HG03460 (cell line): ENCODE data around the gene DPAGT1.
"Not testable (repeated sequence)": the region's sequence is repeated elsewhere in the genome, so short reads cannot be mapped to it uniquely, and the experiment has no call there.

Experiments used
- ATAC-seq: cut with Tn5 transposase; IDR thresholded peaks from one replicate; pipeline ENCODE4 v1.9.1; 2021; ENCODE audit not compliant: unreplicated experiment

The DPAGT1 gene

GRCh38 chr11:119101759-119102423 is at the start of gene DPAGT1:
DPAGT1 (minus strand) TSS chr11:119101853; CDS start chr11:119101655, 198 bp downstream.
- ATAC-seq, result peak; percentile 74

- ATAC-seq, result no peak
Measured at GRCh38 chr11:119149786-119150275, 48.2 kb upstream of the DPAGT1 start.

- no peak for ATAC-seq
Measured at GRCh38 chr11:119149018-119149785, 47.5 kb upstream of the DPAGT1 start, which contains the start of gene ABCG4. ABCG4 (plus strand) TSS chr11:119149052; CDS start chr11:119149966, 914 bp downstream.

GRCh38 chr11:119148720-119149017 is 47.0 kb upstream of the DPAGT1 start:
- no peak for ATAC-seq

GRCh38 chr11:119147604-119148333 is 46.1 kb upstream of the DPAGT1 start:
- ATAC-seq, result no peak

- ATAC-seq, result no peak
Measured at GRCh38 chr11:119145551-119145950, 43.9 kb upstream of the DPAGT1 start.

GRCh38 chr11:119144825-119145486 is 43.3 kb upstream of the DPAGT1 start:
- no peak for ATAC-seq

GRCh38 chr11:119139276-119139675 is 37.6 kb upstream of the DPAGT1 start:
- ATAC-seq, result not testable (repeated sequence)

GRCh38 chr11:119134389-119134978 is 32.8 kb upstream of the DPAGT1 start:
- no peak for ATAC-seq

- ATAC-seq, result no peak
Measured at GRCh38 chr11:119130662-119131061, 29.0 kb upstream of the DPAGT1 start.

GRCh38 chr11:119126675-119127268 is 25.1 kb upstream of the DPAGT1 start:
- ATAC-seq, result no peak

GRCh38 chr11:119125821-119126220 is 24.2 kb upstream of the DPAGT1 start:
- no peak for ATAC-seq

- ATAC-seq, result no peak
Measured at GRCh38 chr11:119121811-119122124, 20.1 kb upstream of the DPAGT1 start.

GRCh38 chr11:119121008-119121810 is 19.6 kb upstream of the DPAGT1 start, which contains the start of gene HINFP:
HINFP (plus strand) TSS chr11:119121580; CDS start chr11:119126945, 5,365 bp downstream.
- peak; percentile 94 for ATAC-seq

- ATAC-seq, result no peak
Measured at GRCh38 chr11:119120639-119121007, 19.0 kb upstream of the DPAGT1 start.

- no peak for ATAC-seq
Measured at GRCh38 chr11:119118946-119119345, 17.3 kb upstream of the DPAGT1 start.

GRCh38 chr11:119118227-119118626 is 16.6 kb upstream of the DPAGT1 start:
- ATAC-seq, result no peak

GRCh38 chr11:119117004-119117706 is 15.5 kb upstream of the DPAGT1 start:
- ATAC-seq, result no peak

- ATAC-seq, result no peak
Measured at GRCh38 chr11:119116601-119117000, 14.9 kb upstream of the DPAGT1 start.
